H1 (cell line): ENCODE results near the gene MGARP. TPM values are rescaled to one million over a fixed set of nuclear protein-coding genes. Genes with fewer than 3 reads are reported as not detected.

Experiments
- CTCF ChIA-PET: fragments of 300-600 bp; sonication (Branson Sonifier 250); formaldehyde crosslinking; loops from one replicate; lab custom pipeline; 2021; ENCODE audit not compliant: partially characterized antibody; lab: Charles Lee
- POLR2A ChIA-PET: fragments of 300-600 bp; sonication (Branson Sonifier 250); formaldehyde crosslinking; loops from one replicate; lab custom pipeline; 2021; ENCODE audit warnings: inconsistent platforms; ENCODE audit not compliant: partially characterized antibody; lab: Charles Lee
- DNase-seq, 2 experiments: peaks; one replicate each; pipeline versions ENCODE4 v3.0.0 to v3.0.0-alpha.2; 2010 to 2022; ENCODE audit warnings: low spot score in 2 of 2, low read depth in 1 of 2, mixed read lengths in 1 of 2
- FAIRE-seq: peaks from 2 replicates; lab custom pipeline; 2011; peaks lifted over from hg19 to GRCh38; lab: Jason Lieb, UNC
- H2AFZ ChIP-seq: 2 replicates; pipeline ENCODE4 v1.8.1; 2012; ENCODE audit warnings: low read length, inconsistent platforms
- H2AK5ac ChIP-seq: 2 replicates; pipeline ENCODE4 v1.6.1; 2013; ENCODE audit warnings: low read depth, low read length
- H2BK120ac ChIP-seq: replicated peaks from 2 replicates; pipeline ENCODE3; 2013; ENCODE audit warnings: low read depth, low read length, inconsistent platforms
- H2BK12ac ChIP-seq: 2 replicates; pipeline ENCODE4 v1.6.1; 2013; ENCODE audit warnings: low read depth, low read length
- H2BK15ac ChIP-seq: 2 replicates; pipeline ENCODE4 v1.6.1; 2013; ENCODE audit warnings: low read length
- H2BK20ac ChIP-seq: 2 replicates; pipeline ENCODE4 v1.6.1; 2013; ENCODE audit warnings: low read length
- H2BK5ac ChIP-seq: 2 replicates; pipeline ENCODE4 v1.6.1; 2013; ENCODE audit warnings: low read depth, low read length
- H3K14ac ChIP-seq: 2 replicates; pipeline ENCODE4 v1.6.1; 2013; ENCODE audit warnings: inconsistent platforms; ENCODE audit not compliant: insufficient read length
- H3K18ac ChIP-seq: 2 replicates; pipeline ENCODE4 v1.6.1; 2013; ENCODE audit warnings: low read length; ENCODE audit errors: extremely low read depth
- H3K23ac ChIP-seq: 2 replicates; pipeline ENCODE4 v1.6.1; 2013; ENCODE audit warnings: inconsistent platforms; ENCODE audit not compliant: insufficient read length
- H3K23me2 ChIP-seq: 2 replicates; pipeline ENCODE4 v1.6.1; 2013; ENCODE audit warnings: low read depth, low read length
- H3K27ac ChIP-seq: 2 replicates; pipeline ENCODE4 v1.6.1; 2011; ENCODE audit warnings: low read depth, low read length, inconsistent platforms
- H3K27me3 ChIP-seq, 4 experiments: replicated peaks in 1 of 4; 1 replicate in 1 of 4; 2 replicates in 3 of 4; pipeline versions ENCODE4 v1.6.1 to v1.8.1; 2011 to 2013; ENCODE audit warnings: low read length in 3 of 4, mild to moderate bottlenecking in 3 of 4, inconsistent platforms in 2 of 4, mixed read lengths in 2 of 4, moderate library complexity in 1 of 4; ENCODE audit not compliant: control insufficient read depth in 3 of 4, insufficient read depth in 3 of 4; ENCODE audit errors: extremely low read depth in 1 of 4
- H3K36me3 ChIP-seq, 4 experiments: 2 replicates each; pipeline versions ENCODE4 v1.6.1 to v1.8.1; 2011 to 2013; ENCODE audit warnings: mild to moderate bottlenecking in 4 of 4, low read length in 3 of 4, moderate library complexity in 2 of 4, control low read depth in 1 of 4, inconsistent platforms in 1 of 4; ENCODE audit not compliant: insufficient read depth in 4 of 4, control insufficient read depth in 2 of 4
- H3K4ac ChIP-seq: replicated peaks from 2 replicates; pipeline ENCODE3; 2013; ENCODE audit warnings: low read length, low read depth, mixed read lengths, inconsistent platforms; ENCODE audit not compliant: insufficient read length
- H3K4me1 ChIP-seq, 4 experiments: replicated peaks in 1 of 4; 1 replicate in 1 of 4; 2 replicates in 3 of 4; pipeline versions ENCODE4 v1.6.1 to v1.8.1; 2011 to 2013; ENCODE audit warnings: low read length in 3 of 4, inconsistent platforms in 2 of 4, mixed read lengths in 1 of 4; ENCODE audit not compliant: insufficient read depth in 4 of 4, control insufficient read depth in 3 of 4
- H3K4me2 ChIP-seq, 2 experiments: 2 replicates each; pipeline versions ENCODE4 v1.6.1 to v1.8.1; 2011 to 2013; ENCODE audit warnings: low read depth in 2 of 2, low read length in 2 of 2, control low read depth in 1 of 2, inconsistent platforms in 1 of 2, mild to moderate bottlenecking in 1 of 2; ENCODE audit not compliant: insufficient read depth in 1 of 2
- H3K4me3 ChIP-seq, 4 experiments: fragments of 200-600, 300-600 bp in 1 of 4; sonication (generic), shearing (Covaris generic), sonication (Bioruptor Twin) in 1 of 4; 2 replicates each; pipeline versions ENCODE4 v1.5.1 to v1.8.1; 2011 to 2016; ENCODE audit warnings: low read length in 4 of 4, low read depth in 3 of 4, control low read depth in 2 of 4, inconsistent platforms in 2 of 4, mild to moderate bottlenecking in 2 of 4, mixed read lengths in 1 of 4, moderate library complexity in 1 of 4; ENCODE audit not compliant: insufficient read depth in 2 of 4; ENCODE audit errors: extremely low read depth in 1 of 4
- H3K56ac ChIP-seq: replicated peaks from 2 replicates; pipeline ENCODE3; 2013; ENCODE audit warnings: low read depth, mild to moderate bottlenecking, mixed read lengths, low read length, inconsistent platforms; ENCODE audit not compliant: insufficient read length
- H3K79me1 ChIP-seq: 2 replicates; pipeline ENCODE4 v1.6.1; 2013; ENCODE audit warnings: low read depth, low read length, control low read depth
- H3K79me2 ChIP-seq, 2 experiments: 2 replicates each; pipeline versions ENCODE4 v1.6.1 to v1.8.1; 2012 to 2013; ENCODE audit warnings: low read length in 2 of 2, mild to moderate bottlenecking in 2 of 2, inconsistent platforms in 1 of 2; ENCODE audit not compliant: insufficient read depth in 2 of 2, control insufficient read depth in 1 of 2
- H3K9ac ChIP-seq, 4 experiments: replicated peaks in 1 of 4; 1 replicate in 1 of 4; 2 replicates in 3 of 4; pipeline versions ENCODE4 v1.6.1 to v1.8.1; 2011 to 2013; ENCODE audit warnings: low read depth in 3 of 4, low read length in 3 of 4, control low read depth in 2 of 4, mild to moderate bottlenecking in 2 of 4, moderate library complexity in 2 of 4, inconsistent platforms in 1 of 4; ENCODE audit errors: extremely low read depth in 1 of 4
- H3K9me3 ChIP-seq, 2 experiments: 2 replicates each; pipeline versions ENCODE4 v1.6.1 to v1.8.1; 2012 to 2013; ENCODE audit warnings: mild to moderate bottlenecking in 2 of 2, moderate library complexity in 2 of 2, control low read depth in 1 of 2, inconsistent platforms in 1 of 2, low read depth in 1 of 2, low read length in 1 of 2, mixed read lengths in 1 of 2; ENCODE audit not compliant: insufficient read depth in 2 of 2
- H4K20me1 ChIP-seq, 2 experiments: replicated peaks in 1 of 2; 2 replicates each; pipeline versions ENCODE3 to v1.8.1; 2011 to 2013; ENCODE audit warnings: inconsistent platforms in 2 of 2, low read length in 2 of 2, mild to moderate bottlenecking in 1 of 2; ENCODE audit not compliant: insufficient read depth in 2 of 2, control insufficient read depth in 1 of 2
- H4K5ac ChIP-seq: 2 replicates; pipeline ENCODE4 v1.6.1; 2013; ENCODE audit warnings: low read length, low read depth, mixed read lengths, inconsistent platforms; ENCODE audit not compliant: insufficient read length
- H4K8ac ChIP-seq: 2 replicates; pipeline ENCODE4 v1.8.0; 2013; ENCODE audit warnings: mild to moderate bottlenecking, moderate library complexity, low read length, inconsistent platforms; ENCODE audit not compliant: insufficient read depth; ENCODE audit errors: extremely low read depth
- H4K91ac ChIP-seq: replicated peaks from 2 replicates; pipeline ENCODE3; 2013; ENCODE audit warnings: low read length, mixed read lengths, inconsistent platforms; ENCODE audit not compliant: insufficient read length
- HDAC2 ChIP-seq, 2 experiments: fragments of 300-600 bp in 1 of 2; sonication (generic) in 1 of 2; IDR thresholded peaks; 2 replicates each; pipeline ENCODE4 v1.6.1; 2011 to 2012; ENCODE audit warnings: low read depth in 2 of 2, low read length in 2 of 2, mild to moderate bottlenecking in 2 of 2, moderate library complexity in 2 of 2, borderline replicate concordance in 1 of 2, inconsistent platforms in 1 of 2
- KDM5A ChIP-seq: fragments of 200-600 bp; IDR thresholded peaks from 2 replicates; pipeline ENCODE4 v1.7.1; 2012; ENCODE audit warnings: mild to moderate bottlenecking, low read length, inconsistent platforms, mixed read lengths
- NRF1 ChIP-seq: IDR thresholded peaks from 2 replicates; pipeline ENCODE4 v1.6.1; 2011; ENCODE audit warnings: mild to moderate bottlenecking, low read depth, low read length, improper control_type of control experiment
- POLR2A ChIP-seq, 2 experiments: IDR thresholded peaks; 1 replicate in 1 of 2; 2 replicates in 1 of 2; pipeline ENCODE4 v1.6.1; 2011; ENCODE audit warnings: low read depth in 2 of 2, low read length in 2 of 2, mild to moderate bottlenecking in 2 of 2; ENCODE audit errors: control extremely low read depth in 1 of 2
- POLR2AphosphoS5 ChIP-seq: IDR thresholded peaks from 2 replicates; pipeline ENCODE4 v1.6.1; 2011; ENCODE audit warnings: low read depth, low read length
- RNF2 ChIP-seq: fragments of 200-900, 300-1000 bp; sonication (generic); IDR thresholded peaks from 2 replicates; pipeline ENCODE4 v1.7.1; 2016; ENCODE audit warnings: borderline replicate concordance, low read depth, mild to moderate bottlenecking, antibody characterized with exemption, low read length; ENCODE audit not compliant: poor library complexity, severe bottlenecking; ENCODE audit errors: missing control alignments
- SIX5 ChIP-seq: IDR thresholded peaks from 2 replicates; pipeline ENCODE4 v1.6.1; 2011; ENCODE audit warnings: mild to moderate bottlenecking, low read depth, low read length
- WGBS, 2 experiments: shearing (Covaris generic) in 1 of 2; methylation state at CpG; one replicate each; pipeline versions ENCODE4 v1.1.6 to v1.1.7; 2013 to 2015; ENCODE audit warnings: low lambda C conversion rate in 2 of 2, mixed read lengths in 2 of 2, inconsistent platforms in 1 of 2, low coverage in 1 of 2, missing lambda C conversion rate in 1 of 2; ENCODE audit not compliant: insufficient replicate concordance in 2 of 2, insufficient coverage in 1 of 2, insufficient read length in 1 of 2; ENCODE audit errors: extremely low coverage in 1 of 2, missing lambda C conversion rate in 1 of 2; 5-methylcytosine and 5-hydroxymethylcytosine counted together
- polyA plus RNA-seq, 7 experiments: library from polyadenylated mRNA; depleted of rRNA in 3 of 7; stranded (reverse) in 5 of 7; unstranded in 2 of 7; fragments of >200 nt in 5 of 7; fragments of 200-250 nt in 2 of 7; gene quantifications; 1 replicate in 5 of 7; 2 replicates in 1 of 7; 4 replicates in 1 of 7; pipeline versions ENCODE4 v1.2.1 to v1.2.3, GENCODE V29; 2011 to 2013; ENCODE audit warnings: missing spikeins in 2 of 7, mixed read lengths in 2 of 7
- total RNA-seq: library from RNA; stranded (reverse); fragmentation: NEBNext Ultra II Directional; extraction: Animal tissue kit (Norgen Biotek cat#: 25700); gene quantifications from 2 replicates; pipeline ENCODE4 v1.2.1, GENCODE V29; 2021
- TF ChIP-seq, protein P1 (sequence below), 3 experiments: IDR thresholded peaks; 1 replicate in 2 of 3; 2 replicates in 1 of 3; pipeline versions ENCODE4 v1.5.1 to v1.6.1; 2011; ENCODE audit warnings: low read length in 3 of 3, mild to moderate bottlenecking in 3 of 3, inconsistent platforms in 2 of 3, low read depth in 1 of 3, moderate library complexity in 1 of 3; ENCODE audit not compliant: insufficient read depth in 1 of 3; ENCODE audit errors: control extremely low read depth in 1 of 3

Gene MGARP
- total and polyA plus RNA-seq, 2 of the 8 experiments (the other 6 are each of a cell fraction or from before 2014, with no cell fraction given) = 2.8 to 4.5 TPM

- peaks cover 5% of the 10 kb centered on the region for H3K23me2 ChIP-seq
- H4K91ac ChIP-seq = no peak overlapping the region
- no peak overlapping the region for H2AK5ac ChIP-seq
- no peak overlapping the region for H3K14ac ChIP-seq
- H3K56ac ChIP-seq = peak overlapping the region; percentile 65
- peak overlapping the region; percentile 59 to 89 (median 81) for H3K4me3 ChIP-seq
- no peak overlapping the region for H2BK20ac ChIP-seq
- peak overlapping the region; percentile 68 to 91 (median 84) for H3K9ac ChIP-seq
- CTCF ChIA-PET = interaction anchor here (0.7 to 4.4 kb wide), 37 partner anchors 8 to 276 kb away, joined by 3 to 34 read pairs (median 5); partner anchors contain the start of gene MGARP
- peak overlapping the region; percentile 86 for H2BK5ac ChIP-seq
- WGBS, 2 experiments = 11% methylated on average over 50 of the region's 51 CpGs; no CpG with 5 or more reads in 1 of the 2 experiments
- H3K23ac ChIP-seq = no peak overlapping the region
- H2AFZ ChIP-seq = peak overlapping the region; percentile 66
- H4K8ac ChIP-seq = peak overlapping the region; percentile 97; the same call in 1 of the 2 replicates
- H4K20me1 ChIP-seq = no peaks in the 10 kb centered on the region
- no peak overlapping the region for H2BK120ac ChIP-seq
- H3K79me2 ChIP-seq = peaks cover 0 to 17% of the 10 kb centered on the region in 2 experiments; a peak in 2 of 4 replicates
- peak; percentile 79 to 99 for DNase-seq
- peak overlapping the region; percentile 73 for H4K5ac ChIP-seq
- FAIRE-seq = peak; percentile 32
- POLR2A ChIA-PET = interaction anchor here (0.6 to 1.6 kb wide), 12 partner anchors 11 to 189 kb away, joined by 3 to 4 read pairs (median 3); no protein-coding TSS in a partner anchor
- H3K27me3 ChIP-seq = no peaks in the 10 kb centered on the region
- H2BK12ac ChIP-seq = peak overlapping the region; percentile 56; the same call in 1 of the 2 replicates
- H3K36me3 ChIP-seq = peaks cover 0 to 24% (median 3%) of the 10 kb centered on the region in 4 experiments; a peak in 2 of 8 replicates
- peaks cover 0 to 1% (median 0%) of the 10 kb centered on the region in 4 experiments; a peak in 2 of 7 replicates for H3K4me1 ChIP-seq
- no peak overlapping the region for H3K4ac ChIP-seq
- no peaks in the 10 kb centered on the region for H3K9me3 ChIP-seq
- peak overlapping the region; percentile 70; the same call in 1 of the 2 replicates for H3K27ac ChIP-seq
- peak overlapping the region; percentile 76 to 93 for H3K4me2 ChIP-seq
- H2BK15ac ChIP-seq = no peak overlapping the region
- H3K18ac ChIP-seq = peak overlapping the region; percentile 84
- no peaks in the 10 kb centered on the region for H3K79me1 ChIP-seq
- TF ChIP-seq POLR2A (IDR thresholded peaks at IDR 0.05; ENCODE audit: control extremely low read depth in 1 of 2, low read depth in 2 of 2, low read length in 2 of 2) (peak in 1 of 2 experiments; percentile 83; a peak in 2 of 3 replicates), HDAC2 (IDR thresholded peaks at IDR 0.05; ENCODE audit: borderline replicate concordance in 1 of 2, low read depth in 2 of 2, low read length in 2 of 2) (peak; percentile 59; a peak in 1 of 4 replicates), RNF2 (no peak), NRF1 (no peak), KDM5A (0 out of 2 replicates have a peak, but pooled peaks have one; percentile 46), SIX5 (no peak), POLR2AphosphoS5 (peak; percentile 87)
- TF ChIP-seq, protein P1, sequence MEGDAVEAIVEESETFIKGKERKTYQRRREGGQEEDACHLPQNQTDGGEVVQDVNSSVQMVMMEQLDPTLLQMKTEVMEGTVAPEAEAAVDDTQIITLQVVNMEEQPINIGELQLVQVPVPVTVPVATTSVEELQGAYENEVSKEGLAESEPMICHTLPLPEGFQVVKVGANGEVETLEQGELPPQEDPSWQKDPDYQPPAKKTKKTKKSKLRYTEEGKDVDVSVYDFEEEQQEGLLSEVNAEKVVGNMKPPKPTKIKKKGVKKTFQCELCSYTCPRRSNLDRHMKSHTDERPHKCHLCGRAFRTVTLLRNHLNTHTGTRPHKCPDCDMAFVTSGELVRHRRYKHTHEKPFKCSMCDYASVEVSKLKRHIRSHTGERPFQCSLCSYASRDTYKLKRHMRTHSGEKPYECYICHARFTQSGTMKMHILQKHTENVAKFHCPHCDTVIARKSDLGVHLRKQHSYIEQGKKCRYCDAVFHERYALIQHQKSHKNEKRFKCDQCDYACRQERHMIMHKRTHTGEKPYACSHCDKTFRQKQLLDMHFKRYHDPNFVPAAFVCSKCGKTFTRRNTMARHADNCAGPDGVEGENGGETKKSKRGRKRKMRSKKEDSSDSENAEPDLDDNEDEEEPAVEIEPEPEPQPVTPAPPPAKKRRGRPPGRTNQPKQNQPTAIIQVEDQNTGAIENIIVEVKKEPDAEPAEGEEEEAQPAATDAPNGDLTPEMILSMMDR (IDR thresholded peaks at IDR 0.05; ENCODE audit: control extremely low read depth in 1 of 3, insufficient read depth in 1 of 3, low read depth in 1 of 3, low read length in 3 of 3) = peak; percentile 96 to 98 (median 98)
These were observed 15.3 kb upstream of the MGARP start for GRCh38 chr4:139295206-139295941.
